B cell (primary cell): Measurements from ENCODE around the gene SF3B6. TPM values are rescaled to one million over a fixed set of nuclear protein-coding genes. Genes with fewer than 3 reads are reported as not detected.

Experiments
- ATAC-seq: fragments of 200-7000 bp; cut with Tn5 transposase; one replicate; pipeline ENCODE4 v1.10.0; 2021; ENCODE audit warnings: low read depth, mild to moderate bottlenecking, moderate number of reproducible peaks, moderate library complexity
- CTCF ChIA-PET: fragments of 350-600 bp; sonication (Branson Sonifier 250); formaldehyde crosslinking; loops from one replicate; lab custom pipeline; 2021; ENCODE audit warnings: antibody characterized with exemption, inconsistent platforms; lab: Charles Lee
- POLR2A ChIA-PET: fragments of 350-600 bp; sonication (Branson Sonifier 250); formaldehyde crosslinking; loops from one replicate; lab custom pipeline; 2021; ENCODE audit warnings: antibody characterized with exemption; lab: Charles Lee
- DNase-seq: peaks from one replicate; pipeline ENCODE4 v3.0.0; 2013
- H2AFZ ChIP-seq: 2 replicates; pipeline ENCODE4 v1.6.1; 2012; ENCODE audit warnings: mild to moderate bottlenecking, low read depth, low read length; ENCODE audit not compliant: insufficient read depth, poor library complexity, severe bottlenecking
- H3K27ac ChIP-seq, 2 donors: 1 replicate in 1 of 2; 2 replicates in 1 of 2; pipeline ENCODE4 v1.5.1; 2012 to 2013; ENCODE audit warnings: low read length in 2 of 2, mild to moderate bottlenecking in 2 of 2, moderate library complexity in 1 of 2
- H3K27me3 ChIP-seq, 4 experiments: fragments of 200-600 bp in 1 of 4; sonication (generic) in 1 of 4; replicated peaks in 1 of 4; 1 replicate in 2 of 4; 2 replicates in 2 of 4; pipeline versions ENCODE4 v1.6.1 to v1.7.0; 2013 to 2016; ENCODE audit warnings: low read length in 3 of 4, mild to moderate bottlenecking in 2 of 4, mixed read lengths in 1 of 4, moderate library complexity in 1 of 4; ENCODE audit not compliant: insufficient read depth in 4 of 4, control insufficient read depth in 3 of 4; ENCODE audit errors: control extremely low read depth in 1 of 4
- H3K36me3 ChIP-seq, 2 experiments: replicated peaks in 1 of 2; 1 replicate in 1 of 2; 2 replicates in 1 of 2; pipeline versions ENCODE4 v1.6.1 to v1.7.1; 2013; ENCODE audit warnings: low read length in 1 of 2; ENCODE audit not compliant: insufficient read depth in 2 of 2, control insufficient read depth in 1 of 2; ENCODE audit errors: control extremely low read depth in 1 of 2, extremely low read depth in 1 of 2
- H3K4me1 ChIP-seq, 2 donors: fragments of 200-600 bp in 1 of 2; sonication (generic) in 1 of 2; 1 replicate in 1 of 2; 2 replicates in 1 of 2; pipeline versions ENCODE4 v1.5.1 to v1.6.1; 2013 to 2017; ENCODE audit warnings: low read length in 2 of 2; ENCODE audit not compliant: control insufficient read depth in 2 of 2, insufficient read depth in 2 of 2
- H3K4me2 ChIP-seq: replicated peaks from 2 replicates; pipeline ENCODE3; 2012; ENCODE audit warnings: mild to moderate bottlenecking, low read depth, low read length; ENCODE audit not compliant: poor library complexity, severe bottlenecking
- H3K4me3 ChIP-seq, 5 experiments: fragments of 200-600 bp in 1 of 5; sonication (generic) in 1 of 5; 1 replicate in 3 of 5; 2 replicates in 2 of 5; pipeline versions ENCODE4 v1.5.1 to v1.7.0; 2011 to 2016; ENCODE audit warnings: low read length in 4 of 5, mild to moderate bottlenecking in 4 of 5, low read depth in 2 of 5, control low read depth in 1 of 5, moderate library complexity in 1 of 5; ENCODE audit not compliant: insufficient read depth in 1 of 5; ENCODE audit errors: control extremely low read depth in 1 of 5, extremely low read depth in 1 of 5
- H3K79me2 ChIP-seq: fragments of 200-600 bp; sonication (generic); one replicate; pipeline ENCODE4 v1.6.0; 2016; ENCODE audit warnings: low read length; ENCODE audit not compliant: control insufficient read depth, insufficient read depth
- H3K9ac ChIP-seq: fragments of 200-600 bp; sonication (generic); 2 replicates; pipeline ENCODE4 v1.6.1; 2017; ENCODE audit warnings: mild to moderate bottlenecking, low read length, moderate library complexity
- H3K9me3 ChIP-seq, 3 donors: one replicate each; pipeline versions ENCODE4 v1.6.1 to v1.7.1; 2013; ENCODE audit warnings: low read length in 2 of 3; ENCODE audit not compliant: control insufficient read depth in 2 of 3, insufficient read depth in 1 of 3; ENCODE audit errors: control extremely low read depth in 1 of 3
- H4K20me1 ChIP-seq: 2 replicates; pipeline ENCODE4 v1.6.0; 2012; ENCODE audit warnings: mild to moderate bottlenecking, low read length; ENCODE audit not compliant: insufficient read depth, control insufficient read depth, poor library complexity, severe bottlenecking
- H3K27ac Mint-ChIP-seq: one replicate; pipeline ENCODE4 v1.8.0; 2021; ENCODE audit warnings: mixed read lengths
- H3K27me3 Mint-ChIP-seq: one replicate; pipeline ENCODE4 v1.8.0; 2021; ENCODE audit warnings: mixed read lengths
- H3K4me1 Mint-ChIP-seq: one replicate; pipeline ENCODE4 v1.8.0; 2021; ENCODE audit warnings: mixed read lengths
- H3K4me3 Mint-ChIP-seq: one replicate; pipeline ENCODE4 v1.8.0; 2021; ENCODE audit warnings: mixed read lengths
- H3K9me3 Mint-ChIP-seq: one replicate; pipeline ENCODE4 v1.8.0; 2022; ENCODE audit warnings: mixed read lengths; ENCODE audit not compliant: insufficient read depth
- EZH2 ChIP-seq: IDR thresholded peaks from 2 replicates; pipeline ENCODE4 v1.6.1; 2012; ENCODE audit warnings: borderline replicate concordance, low read depth, mild to moderate bottlenecking, moderate library complexity, low read length; ENCODE audit not compliant: insufficient read depth, poor library complexity, severe bottlenecking
- WGBS: methylation state at CpG from one replicate; pipeline ENCODE4 v1.1.5; 2013; ENCODE audit warnings: missing lambda C conversion rate; ENCODE audit not compliant: insufficient coverage; 5-methylcytosine and 5-hydroxymethylcytosine counted together
- intact Hi-C: fragments of 100-400 bp; cut with micrococcal nuclease; formaldehyde crosslinking; loops from one replicate; pipeline ENCODE4 v1.10.0; 2022
- polyA plus RNA-seq: library from polyadenylated mRNA; depleted of rRNA; stranded (reverse); fragments of >200 nt; gene quantifications from 2 replicates; pipeline ENCODE4 v1.2.3, GENCODE V29; 2012
- total RNA-seq, 2 donors: library from RNA; stranded (reverse); fragments of 120-200 nt in 1 of 2; gene quantifications; 1 replicate in 1 of 2; 2 replicates in 1 of 2; pipeline versions ENCODE4 v1.2.3 to v1.2.4, GENCODE V29; 2013 to 2022
- TF ChIP-seq, protein P1 (sequence below): fragments of 200-600 bp; IDR thresholded peaks from one replicate; pipeline ENCODE4 v1.8.0; 2022; ENCODE audit warnings: antibody characterized with exemption, mild to moderate bottlenecking

The SF3B6 gene
- total and polyA plus RNA-seq, 2 donors (not counting 1 experiment from before 2014, with no cell fraction given) = 47.2 to 48.4 TPM

DNA sequence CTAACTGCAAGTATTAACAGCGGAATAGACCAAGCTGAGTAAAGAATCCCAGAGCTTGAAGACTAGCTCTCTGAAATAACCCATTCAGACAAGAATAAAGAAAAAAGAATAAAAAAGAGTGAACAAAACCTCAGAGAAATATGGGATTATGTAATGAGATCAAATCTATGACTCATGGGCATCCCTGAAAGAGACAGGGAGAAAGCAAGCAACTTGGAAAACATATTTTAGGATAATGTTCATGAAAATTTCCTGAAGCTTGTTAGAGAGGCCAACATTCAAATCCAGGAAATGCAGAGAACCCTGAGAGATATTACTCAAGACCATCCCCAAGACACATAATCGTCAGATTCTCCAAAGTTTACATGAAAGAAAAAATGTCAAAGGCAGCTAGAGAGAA lies 29.7 kb upstream of the SF3B6 start:
- Histone ChIP-seq H3K4me2 (no peak overlapping the region), H3K27me3 (no peaks in the 10 kb centered on the region), H2AFZ (no peak overlapping the region), H3K4me3 (no peak overlapping the region), H3K9ac (no peak overlapping the region), H3K36me3 (no peaks in the 10 kb centered on the region), H3K79me2 (no peaks in the 10 kb centered on the region), H3K4me1 (peaks cover 18 to 22% of the 10 kb centered on the region in 2 donors), H3K27ac (no peak overlapping the region), H3K9me3 (peaks cover 0 to 17% (median 9%) of the 10 kb centered on the region in 3 donors), H4K20me1 (no peaks in the 10 kb centered on the region)
- Mint-ChIP-seq H3K9me3 (peaks cover 24% of the 10 kb centered on the region), H3K4me3 (no peak overlapping the region), H3K4me1 (peaks cover 22% of the 10 kb centered on the region), H3K27ac (no peak overlapping the region), H3K27me3 (no peaks in the 10 kb centered on the region)
- WGBS = no CpG with 5 or more reads among the region's 2 CpGs
- no peak for DNase-seq
- TF ChIP-seq, protein P1, sequence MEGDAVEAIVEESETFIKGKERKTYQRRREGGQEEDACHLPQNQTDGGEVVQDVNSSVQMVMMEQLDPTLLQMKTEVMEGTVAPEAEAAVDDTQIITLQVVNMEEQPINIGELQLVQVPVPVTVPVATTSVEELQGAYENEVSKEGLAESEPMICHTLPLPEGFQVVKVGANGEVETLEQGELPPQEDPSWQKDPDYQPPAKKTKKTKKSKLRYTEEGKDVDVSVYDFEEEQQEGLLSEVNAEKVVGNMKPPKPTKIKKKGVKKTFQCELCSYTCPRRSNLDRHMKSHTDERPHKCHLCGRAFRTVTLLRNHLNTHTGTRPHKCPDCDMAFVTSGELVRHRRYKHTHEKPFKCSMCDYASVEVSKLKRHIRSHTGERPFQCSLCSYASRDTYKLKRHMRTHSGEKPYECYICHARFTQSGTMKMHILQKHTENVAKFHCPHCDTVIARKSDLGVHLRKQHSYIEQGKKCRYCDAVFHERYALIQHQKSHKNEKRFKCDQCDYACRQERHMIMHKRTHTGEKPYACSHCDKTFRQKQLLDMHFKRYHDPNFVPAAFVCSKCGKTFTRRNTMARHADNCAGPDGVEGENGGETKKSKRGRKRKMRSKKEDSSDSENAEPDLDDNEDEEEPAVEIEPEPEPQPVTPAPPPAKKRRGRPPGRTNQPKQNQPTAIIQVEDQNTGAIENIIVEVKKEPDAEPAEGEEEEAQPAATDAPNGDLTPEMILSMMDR = no peak
- no peak for TF ChIP-seq EZH2
- ATAC-seq = no peak
- POLR2A ChIA-PET = no interaction called here
- intact Hi-C loops = no loop called here
- CTCF ChIA-PET = interaction anchor here (2.6 kb wide), 1 partner anchor 21 kb away, joined by 7 read pairs; the partner anchor contains the start of gene TP53I3

DNA sequence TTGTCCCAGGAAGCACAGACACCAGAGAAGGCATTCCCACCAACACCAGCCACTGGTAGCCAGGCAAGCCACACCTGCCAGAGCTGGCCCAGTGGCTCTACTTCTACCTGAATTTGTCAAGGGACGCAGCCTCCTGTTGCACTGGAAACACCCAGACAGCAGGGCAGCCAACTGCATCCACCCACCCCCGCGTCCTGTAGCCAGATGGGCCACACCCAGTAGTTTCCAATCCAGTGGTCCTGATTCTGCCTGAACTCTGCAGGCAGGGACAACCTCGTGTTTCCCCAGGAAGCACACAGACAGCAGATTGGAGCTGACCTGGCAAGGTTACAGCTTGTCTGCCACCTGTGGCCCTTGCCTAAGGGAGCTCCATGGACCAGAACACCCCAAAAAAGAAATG lies 28.8 kb upstream of the SF3B6 start:
- peak overlapping the region; percentile 49 for H3K4me3 Mint-ChIP-seq
- no peak overlapping the region for H3K4me3 ChIP-seq
- H3K79me2 ChIP-seq = no peaks in the 10 kb centered on the region
- ATAC-seq (peak; percentile 62), DNase-seq (peak; percentile 19)
- H2AFZ ChIP-seq = no peak overlapping the region
- no peaks in the 10 kb centered on the region for H3K27me3 ChIP-seq
- H3K9me3 Mint-ChIP-seq = peaks cover 24% of the 10 kb centered on the region
- no peaks in the 10 kb centered on the region for H3K27me3 Mint-ChIP-seq
- WGBS = 44% methylated on average over 4 of the region's 4 CpGs
- H3K9ac ChIP-seq = no peak overlapping the region
- peak overlapping the region; percentile 8 for H3K27ac Mint-ChIP-seq
- peaks cover 18 to 22% of the 10 kb centered on the region in 2 donors for H3K4me1 ChIP-seq
- H3K4me1 Mint-ChIP-seq = peaks cover 22% of the 10 kb centered on the region
- peak overlapping the region; percentile 32 for H3K4me2 ChIP-seq
- intact Hi-C loops = no loop called here
- ChIA-PET POLR2A (interaction anchor here (0.6 to 0.7 kb wide), 2 partner anchors 13 to 28 kb away, joined by 3 read pairs; no protein-coding TSS in a partner anchor), CTCF (interaction anchor here (2.6 kb wide), 1 partner anchor 20 kb away, joined by 7 read pairs; the partner anchor contains the start of gene TP53I3)
- H3K9me3 ChIP-seq = peaks cover 0 to 17% (median 9%) of the 10 kb centered on the region in 3 donors
- H4K20me1 ChIP-seq = no peaks in the 10 kb centered on the region
- TF ChIP-seq EZH2 = no peak
- TF ChIP-seq, protein P1 = no peak
- H3K36me3 ChIP-seq = no peaks in the 10 kb centered on the region
- no peak overlapping the region for H3K27ac ChIP-seq
